Measurements from ENCODE around the gene TCF25. TPM values are rescaled to one million over a fixed set of nuclear protein-coding genes. Genes with fewer than 3 reads are reported as not detected.
A peak's percentile ranks its signal among the peaks of the same experiment; 100 is the strongest.

TCF25 gene
- total RNA-seq, 1 donor from 2014 or later: 193 TPM

DNA sequence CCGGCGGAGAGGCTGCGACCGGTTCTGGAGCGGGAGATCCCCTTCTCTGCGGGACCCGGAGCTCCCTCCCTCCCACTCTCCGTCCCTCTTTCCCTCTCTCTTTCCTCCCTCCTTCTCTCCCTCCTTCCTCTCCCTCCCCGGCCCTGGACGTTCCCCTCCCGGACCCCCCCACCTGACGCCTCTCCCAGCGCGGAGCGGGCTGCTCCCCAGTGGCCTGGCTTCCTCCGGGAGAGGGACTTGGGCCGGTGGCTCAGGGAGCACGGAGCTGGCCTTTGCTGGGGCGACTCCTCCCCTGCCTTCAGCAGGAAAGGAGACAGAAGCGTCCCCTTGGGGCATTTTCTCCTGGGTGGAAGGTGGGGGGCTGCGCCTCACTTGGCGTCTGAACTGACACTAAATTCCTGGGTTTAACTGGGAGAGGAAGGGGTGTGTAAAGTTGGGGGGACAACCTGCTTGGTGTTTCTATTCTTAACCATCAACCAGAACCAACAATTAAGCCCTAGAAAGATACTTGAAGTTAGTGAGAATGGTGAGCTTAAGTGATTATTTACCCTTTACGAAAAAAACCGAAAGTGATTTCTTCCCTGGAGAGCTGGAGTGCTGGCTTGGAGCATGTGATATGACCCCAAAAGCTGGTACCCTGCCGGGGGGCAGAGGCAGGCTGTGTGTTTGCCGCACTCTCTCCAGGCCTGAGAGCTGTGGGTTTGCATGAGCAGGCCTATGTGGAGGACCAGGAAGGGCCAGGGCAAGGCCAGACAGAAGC lies 44.3 kb upstream of the TCF25 start:
- peak overlapping the region; percentile 90 for H3K27ac Mint-ChIP-seq (ENCODE audit: unreplicated experiment)
- peaks cover 2% of the 10 kb centered on the region for H3K9me3 Mint-ChIP-seq (ENCODE audit: unreplicated experiment)
- Histone ChIP-seq H2AFZ (ENCODE audit: low read depth, low read length) (no peak overlapping the region), H3K9ac (ENCODE audit: low read length) (peak overlapping the region; percentile 48), H3K36me3 (ENCODE audit: insufficient read depth, low read length) (no peaks in the 10 kb centered on the region), H3K4me1 (ENCODE audit: insufficient read depth, low read length) (peaks cover 6% of the 10 kb centered on the region), H4K20me1 (ENCODE audit: insufficient read depth, low read length) (peaks cover 7% of the 10 kb centered on the region), H3K79me2 (ENCODE audit: insufficient read depth, low read length) (no peaks in the 10 kb centered on the region), H3K27me3 (ENCODE audit: insufficient read depth, low read length) (no peaks in the 10 kb centered on the region), H3K4me3 (ENCODE audit: insufficient read depth, low read depth, low read length) (peak overlapping the region; percentile 39), H3K9me3 (ENCODE audit: insufficient read depth, low read depth, low read length) (no peaks in the 10 kb centered on the region), H3K4me2 (ENCODE audit: low read length) (peak overlapping the region; percentile 82), H3K27ac (ENCODE audit: low read depth, low read length) (no peak overlapping the region)
- H3K36me3 Mint-ChIP-seq (ENCODE audit: low read depth, unreplicated experiment): peaks cover 3% of the 10 kb centered on the region
- peaks cover 6% of the 10 kb centered on the region for H3K27me3 Mint-ChIP-seq (ENCODE audit: low read depth, unreplicated experiment)
- no peak for DNase-seq (ENCODE audit: low read depth)
- TF ChIP-seq, protein P1, sequence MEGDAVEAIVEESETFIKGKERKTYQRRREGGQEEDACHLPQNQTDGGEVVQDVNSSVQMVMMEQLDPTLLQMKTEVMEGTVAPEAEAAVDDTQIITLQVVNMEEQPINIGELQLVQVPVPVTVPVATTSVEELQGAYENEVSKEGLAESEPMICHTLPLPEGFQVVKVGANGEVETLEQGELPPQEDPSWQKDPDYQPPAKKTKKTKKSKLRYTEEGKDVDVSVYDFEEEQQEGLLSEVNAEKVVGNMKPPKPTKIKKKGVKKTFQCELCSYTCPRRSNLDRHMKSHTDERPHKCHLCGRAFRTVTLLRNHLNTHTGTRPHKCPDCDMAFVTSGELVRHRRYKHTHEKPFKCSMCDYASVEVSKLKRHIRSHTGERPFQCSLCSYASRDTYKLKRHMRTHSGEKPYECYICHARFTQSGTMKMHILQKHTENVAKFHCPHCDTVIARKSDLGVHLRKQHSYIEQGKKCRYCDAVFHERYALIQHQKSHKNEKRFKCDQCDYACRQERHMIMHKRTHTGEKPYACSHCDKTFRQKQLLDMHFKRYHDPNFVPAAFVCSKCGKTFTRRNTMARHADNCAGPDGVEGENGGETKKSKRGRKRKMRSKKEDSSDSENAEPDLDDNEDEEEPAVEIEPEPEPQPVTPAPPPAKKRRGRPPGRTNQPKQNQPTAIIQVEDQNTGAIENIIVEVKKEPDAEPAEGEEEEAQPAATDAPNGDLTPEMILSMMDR (IDR thresholded peaks at IDR 0.05; ENCODE audit: insufficient read depth, low read depth, low read length): no peak
- TF ChIP-seq EZH2 (IDR thresholded peaks at IDR 0.05; ENCODE audit: insufficient read depth, low read length): no peak
- no peak for FAIRE-seq
- peak overlapping the region; percentile 83 for H3K4me3 Mint-ChIP-seq (ENCODE audit: unreplicated experiment)
- H3K4me1 Mint-ChIP-seq (ENCODE audit: low read depth, unreplicated experiment): peaks cover 2% of the 10 kb centered on the region

DNA sequence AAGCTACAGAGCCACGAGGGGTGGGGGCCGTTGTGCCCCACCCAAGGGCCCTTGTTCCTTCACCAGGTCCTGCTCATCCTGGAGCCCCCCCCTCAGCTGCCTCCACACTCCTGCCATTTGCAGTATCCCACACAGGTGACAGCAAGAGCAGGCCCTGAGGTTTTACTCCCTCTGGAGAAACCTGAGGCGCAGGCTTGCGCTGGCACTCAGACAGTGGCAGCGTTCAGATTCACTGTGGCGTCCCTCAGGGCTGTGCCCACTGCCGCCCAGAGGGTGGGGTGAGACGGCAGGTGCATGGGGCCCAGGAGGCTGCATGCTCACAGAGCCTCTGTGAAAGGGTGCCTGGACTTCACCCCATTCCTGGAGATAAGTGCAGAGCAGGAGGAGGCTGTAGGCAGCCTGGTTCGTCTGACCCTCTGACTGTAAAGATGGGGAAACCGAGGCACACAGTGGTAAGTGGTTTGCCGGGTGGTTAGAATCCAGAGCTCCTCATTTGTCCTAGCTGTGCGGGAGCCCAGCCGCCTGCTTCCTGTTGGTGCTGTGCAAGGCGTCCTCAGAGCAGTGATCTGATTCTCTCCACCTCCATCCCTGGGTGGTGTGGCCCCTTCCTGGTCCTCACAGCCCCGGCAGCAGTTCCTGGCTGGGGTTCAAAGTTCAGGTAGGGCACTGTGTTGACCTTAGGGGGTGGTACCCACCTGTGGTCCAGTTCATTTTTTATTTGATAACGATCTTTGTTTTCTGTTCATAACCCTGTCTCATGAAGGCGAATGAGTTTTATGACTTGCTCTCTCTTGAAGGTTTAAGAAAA lies 43.6 kb upstream of the TCF25 start:
- Histone ChIP-seq H3K79me2 (ENCODE audit: insufficient read depth, low read length) (no peaks in the 10 kb centered on the region), H3K9me3 (ENCODE audit: insufficient read depth, low read depth, low read length) (no peaks in the 10 kb centered on the region), H3K4me1 (ENCODE audit: insufficient read depth, low read length) (peaks cover 6% of the 10 kb centered on the region), H3K4me2 (ENCODE audit: low read length) (peak overlapping the region; percentile 82), H3K36me3 (ENCODE audit: insufficient read depth, low read length) (no peaks in the 10 kb centered on the region), H3K9ac (ENCODE audit: low read length) (no peak overlapping the region), H2AFZ (ENCODE audit: low read depth, low read length) (no peak overlapping the region), H3K4me3 (ENCODE audit: insufficient read depth, low read depth, low read length) (no peak overlapping the region), H3K27me3 (ENCODE audit: insufficient read depth, low read length) (no peaks in the 10 kb centered on the region), H4K20me1 (ENCODE audit: insufficient read depth, low read length) (peaks cover 7% of the 10 kb centered on the region), H3K27ac (ENCODE audit: low read depth, low read length) (no peak overlapping the region)
- peaks cover 2% of the 10 kb centered on the region for H3K4me1 Mint-ChIP-seq (ENCODE audit: low read depth, unreplicated experiment)
- FAIRE-seq (no peak), DNase-seq (ENCODE audit: low read depth) (no peak)
- peaks cover 9% of the 10 kb centered on the region for H3K36me3 Mint-ChIP-seq (ENCODE audit: low read depth, unreplicated experiment)
- TF ChIP-seq, protein P1 (IDR thresholded peaks at IDR 0.05; ENCODE audit: insufficient read depth, low read depth, low read length): no peak
- no peak for TF ChIP-seq EZH2 (IDR thresholded peaks at IDR 0.05; ENCODE audit: insufficient read depth, low read length)
- H3K27me3 Mint-ChIP-seq (ENCODE audit: low read depth, unreplicated experiment): peaks cover 6% of the 10 kb centered on the region
- H3K9me3 Mint-ChIP-seq (ENCODE audit: unreplicated experiment): peaks cover 7% of the 10 kb centered on the region
- no peak overlapping the region for H3K27ac Mint-ChIP-seq (ENCODE audit: unreplicated experiment)
- H3K4me3 Mint-ChIP-seq (ENCODE audit: unreplicated experiment): peak overlapping the region; percentile 62

All from astrocyte (in vitro differentiated cells and primary cell).